Epithelial cell of proximal tubule (primary cell): ENCODE measurements around the gene C10orf90. TPM values are rescaled to one million over a fixed set of nuclear protein-coding genes. Genes with fewer than 3 reads are reported as not detected.

Source experiments
- DNase-seq: peaks from one replicate; pipeline ENCODE4 v3.0.0-alpha.2; 2011; ENCODE audit warnings: low read depth
- H3K4me3 ChIP-seq: 2 replicates; pipeline ENCODE4 v1.5.1; 2011; ENCODE audit warnings: low read depth, mild to moderate bottlenecking, low read length
- total RNA-seq: library from RNA; depleted of rRNA; stranded (reverse); fragments of >200 nt; gene quantifications from 2 replicates; pipeline ENCODE4 v1.2.3, GENCODE V29; 2015
- TF ChIP-seq, protein P1 (sequence below): conservative IDR thresholded peaks from 2 replicates; pipeline ENCODE4 v1.5.1; 2012; ENCODE audit warnings: low read depth, mild to moderate bottlenecking, low read length

C10orf90 gene
- total RNA-seq, 1 donor from 2014 or later, result not detected

DNA sequence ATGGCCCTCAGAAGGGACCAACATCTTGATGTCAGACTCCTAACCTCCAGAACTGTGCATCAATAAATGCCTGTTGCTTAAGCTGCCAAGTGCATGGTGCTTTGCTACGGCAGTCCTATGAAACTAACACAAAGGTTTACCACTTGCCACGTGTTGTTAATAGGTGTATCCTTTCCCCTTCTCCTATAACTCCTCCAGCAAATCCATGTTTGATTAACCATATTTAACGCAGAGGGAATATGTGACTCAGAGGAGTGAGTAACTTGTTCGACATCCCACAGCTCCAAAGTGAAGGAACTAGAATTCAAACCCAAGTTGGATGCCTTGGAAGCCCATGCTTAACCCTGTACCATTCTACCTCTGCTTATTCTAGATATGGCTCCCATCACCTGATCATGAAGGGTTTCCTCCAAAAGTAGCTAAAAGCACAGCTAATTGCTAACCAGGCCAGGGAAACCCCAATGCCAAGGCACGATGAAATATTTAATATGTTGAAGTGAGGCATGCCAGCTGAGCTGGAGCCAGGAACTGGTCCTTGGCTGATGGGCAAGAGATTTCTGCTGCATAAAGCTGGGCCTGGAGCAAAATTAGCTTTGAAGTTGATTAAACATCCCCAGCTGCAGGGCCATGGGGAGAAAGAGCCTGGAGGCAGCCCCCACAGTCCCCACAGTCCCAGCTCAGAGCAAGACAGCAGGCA is 131.9 kb downstream of the C10orf90 start:
- DNase-seq, result no peak
- H3K4me3 ChIP-seq, result no peak overlapping the region
- TF ChIP-seq, protein P1, sequence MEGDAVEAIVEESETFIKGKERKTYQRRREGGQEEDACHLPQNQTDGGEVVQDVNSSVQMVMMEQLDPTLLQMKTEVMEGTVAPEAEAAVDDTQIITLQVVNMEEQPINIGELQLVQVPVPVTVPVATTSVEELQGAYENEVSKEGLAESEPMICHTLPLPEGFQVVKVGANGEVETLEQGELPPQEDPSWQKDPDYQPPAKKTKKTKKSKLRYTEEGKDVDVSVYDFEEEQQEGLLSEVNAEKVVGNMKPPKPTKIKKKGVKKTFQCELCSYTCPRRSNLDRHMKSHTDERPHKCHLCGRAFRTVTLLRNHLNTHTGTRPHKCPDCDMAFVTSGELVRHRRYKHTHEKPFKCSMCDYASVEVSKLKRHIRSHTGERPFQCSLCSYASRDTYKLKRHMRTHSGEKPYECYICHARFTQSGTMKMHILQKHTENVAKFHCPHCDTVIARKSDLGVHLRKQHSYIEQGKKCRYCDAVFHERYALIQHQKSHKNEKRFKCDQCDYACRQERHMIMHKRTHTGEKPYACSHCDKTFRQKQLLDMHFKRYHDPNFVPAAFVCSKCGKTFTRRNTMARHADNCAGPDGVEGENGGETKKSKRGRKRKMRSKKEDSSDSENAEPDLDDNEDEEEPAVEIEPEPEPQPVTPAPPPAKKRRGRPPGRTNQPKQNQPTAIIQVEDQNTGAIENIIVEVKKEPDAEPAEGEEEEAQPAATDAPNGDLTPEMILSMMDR, result no peak

DNA sequence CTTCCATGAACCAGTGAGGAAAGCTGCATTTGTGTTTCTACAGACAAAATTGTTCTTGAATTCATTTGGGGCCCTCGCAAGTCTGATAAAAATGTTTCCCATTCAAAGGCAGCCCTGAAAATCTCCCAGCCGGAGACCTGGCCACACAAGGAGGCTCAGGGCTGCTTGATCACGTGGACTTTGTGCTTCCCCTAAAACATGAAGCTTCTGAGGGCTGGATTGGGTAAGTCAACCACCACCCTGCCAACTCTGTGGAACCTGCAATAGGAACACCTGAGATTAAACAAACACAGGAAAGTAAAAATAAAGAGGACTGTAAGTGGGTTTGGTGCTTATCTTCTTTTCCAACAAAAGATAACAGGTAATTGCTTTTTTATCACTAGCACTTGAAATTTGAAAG is 133.8 kb downstream of the C10orf90 start:
- TF ChIP-seq, protein P1, result no peak
- DNase-seq, result no peak

DNA sequence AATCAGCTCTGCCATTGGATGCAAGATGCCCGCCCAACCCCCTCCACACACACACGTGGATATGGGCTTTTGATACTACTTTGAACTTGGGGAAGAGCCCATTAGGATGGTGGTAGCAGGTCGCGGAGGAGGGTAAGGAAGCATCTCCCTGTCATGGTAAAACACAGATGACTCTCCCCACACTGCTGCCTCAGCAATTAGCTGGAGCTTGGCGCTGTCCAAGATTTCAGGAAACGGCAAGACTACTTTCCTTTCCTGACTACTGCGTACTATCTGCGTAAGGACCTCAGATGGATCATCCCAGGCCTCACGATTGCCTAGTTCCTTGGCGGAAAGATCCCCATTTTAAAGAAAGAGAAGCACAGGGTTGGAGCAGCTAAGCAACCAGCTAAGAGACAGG is 134.3 kb downstream of the C10orf90 start:
- TF ChIP-seq, protein P1, result no peak
- DNase-seq, result no peak
- no peak overlapping the region for H3K4me3 ChIP-seq

More for the DNA sequence above, 133.8 kb downstream of the C10orf90 start:
- no peak overlapping the region for H3K4me3 ChIP-seq

DNA sequence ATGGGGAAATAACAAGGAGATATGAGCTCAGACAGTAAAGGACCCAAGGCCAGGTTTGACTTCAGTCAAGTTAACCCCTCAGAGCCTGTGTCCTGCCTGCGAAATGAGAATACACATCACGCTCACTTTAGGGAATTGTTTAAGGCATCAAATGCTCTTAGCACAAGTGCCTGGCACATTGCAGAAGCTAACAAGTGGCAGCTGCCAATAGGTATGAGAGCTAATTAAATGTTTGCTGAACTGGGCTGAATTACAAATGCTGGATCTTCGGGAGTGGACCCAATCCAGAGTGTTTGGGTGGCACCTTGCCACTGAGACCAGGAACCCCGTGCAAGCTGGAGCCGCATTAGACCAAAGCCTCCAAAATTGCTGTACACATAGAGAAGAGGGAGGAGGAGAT is 136.8 kb downstream of the C10orf90 start:
- no peak overlapping the region for H3K4me3 ChIP-seq
- TF ChIP-seq, protein P1, result no peak
- DNase-seq, result no peak

DNA sequence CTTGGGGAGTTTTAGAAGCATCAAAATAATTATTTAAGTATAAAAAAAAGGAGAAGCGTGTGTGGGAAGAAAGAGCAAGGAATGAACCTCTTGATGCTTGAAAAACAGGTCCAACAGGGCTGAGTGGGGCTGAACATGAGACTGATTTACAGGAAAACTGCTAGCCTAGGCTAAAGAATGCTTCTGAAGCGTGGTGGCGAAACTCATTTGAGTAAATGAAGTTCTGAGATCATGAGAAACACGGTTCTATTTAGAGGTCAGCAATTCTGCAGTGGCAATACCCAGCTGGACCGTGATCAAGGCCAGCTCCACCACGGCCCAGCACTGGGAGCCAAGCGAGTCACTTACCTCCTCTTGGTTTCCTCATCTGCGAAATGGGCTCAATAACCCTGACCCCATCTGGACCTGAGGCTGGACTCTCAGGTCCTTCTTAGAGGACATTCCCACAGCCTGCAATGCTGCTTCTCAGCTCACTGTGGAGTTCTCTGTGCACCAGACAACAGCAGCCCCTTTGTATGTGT is 142.1 kb downstream of the C10orf90 start:
- no peak for DNase-seq
- TF ChIP-seq, protein P1, result no peak
- no peak overlapping the region for H3K4me3 ChIP-seq

DNA sequence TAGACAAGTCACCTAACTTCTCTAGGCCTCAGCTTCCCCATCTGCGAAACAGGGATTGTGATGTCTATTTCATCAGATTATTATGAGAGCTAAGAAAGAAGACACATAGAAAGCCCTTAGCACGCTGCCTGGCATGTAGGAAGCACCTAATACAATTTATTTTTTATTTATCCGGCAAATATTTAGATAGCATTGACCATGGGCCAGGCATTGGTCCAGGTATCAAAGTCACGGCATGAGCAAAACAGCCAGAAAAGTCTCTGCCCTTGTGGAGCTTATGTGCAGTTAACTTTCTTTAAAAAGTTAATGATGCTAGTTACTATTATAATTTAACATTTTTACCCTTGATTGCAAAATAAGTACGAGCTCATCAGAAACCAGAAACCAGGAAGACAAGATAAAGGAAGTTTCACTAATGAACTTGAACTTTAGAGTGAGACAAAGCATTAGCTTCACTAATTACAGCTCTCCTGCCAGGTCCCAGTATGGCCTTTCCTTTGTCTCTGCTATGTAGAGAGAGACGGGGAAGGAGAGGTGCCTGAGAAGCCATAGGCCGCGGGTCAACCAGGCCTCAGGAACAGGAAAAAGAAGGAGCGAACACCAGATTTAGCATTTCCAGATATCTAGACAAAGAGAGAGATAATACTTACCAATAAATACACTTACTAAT is 142.7 kb downstream of the C10orf90 start:
- TF ChIP-seq, protein P1, result no peak
- H3K4me3 ChIP-seq, result no peak overlapping the region
- DNase-seq, result no peak
